Glomerular visceral epithelial cell (primary cell): Measurements from ENCODE around the gene SPATS2.

ENCODE experiments used
- DNase-seq: peaks from one replicate; pipeline ENCODE4 v3.0.0-alpha.2; 2016; ENCODE audit errors: extremely low spot score

The SPATS2 gene

DNA sequence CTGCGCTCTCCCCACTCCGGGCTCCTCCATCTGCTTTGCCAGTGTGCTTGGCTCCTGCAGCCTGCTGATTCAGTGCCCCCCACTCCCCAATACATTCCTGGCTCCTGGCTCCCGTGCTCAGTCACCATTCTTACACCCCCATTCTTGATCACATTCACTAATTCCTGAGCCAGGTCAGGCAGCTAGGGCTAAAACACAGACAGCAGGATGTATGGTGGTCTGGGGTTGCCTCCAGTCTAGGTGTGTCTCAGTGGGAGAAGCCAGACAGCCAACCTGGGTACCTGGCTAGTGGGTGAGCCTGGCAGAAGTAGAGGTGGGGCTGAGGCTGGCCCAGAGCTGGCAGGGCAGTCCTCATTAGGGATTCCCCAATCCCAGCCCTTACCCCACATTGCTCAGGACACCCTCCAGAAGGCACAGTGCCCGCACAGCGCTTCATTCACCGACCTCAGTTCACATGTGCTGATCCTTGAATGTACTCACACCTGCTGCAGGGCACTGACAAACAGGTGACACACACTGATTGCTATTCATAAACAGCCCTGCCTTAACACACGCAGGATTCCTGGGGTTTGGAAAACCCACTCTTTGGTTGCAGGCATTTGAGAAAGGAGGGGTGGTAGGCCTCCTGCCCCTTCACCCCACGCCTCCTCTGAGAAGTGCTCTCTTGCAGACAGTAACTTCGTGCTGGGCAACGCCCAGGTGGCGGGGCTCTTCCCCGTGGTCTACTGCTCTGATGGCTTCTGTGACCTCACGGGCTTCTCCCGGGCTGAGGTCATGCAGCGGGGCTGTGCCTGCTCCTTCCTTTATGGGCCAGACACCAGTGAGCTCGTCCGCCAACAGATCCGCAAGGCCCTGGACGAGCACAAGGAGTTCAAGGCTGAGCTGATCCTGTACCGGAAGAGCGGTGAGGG, 173.2 kb downstream of the SPATS2 start:
- no peak for DNase-seq

GRCh38 chr12:49541140-49541861, 174.0 kb downstream of the SPATS2 start:
- no peak for DNase-seq

GRCh38 chr12:49541911-49542505, 174.7 kb downstream of the SPATS2 start:
- no peak for DNase-seq

- no peak for DNase-seq
Measured at GRCh38 chr12:49542592-49543160, 175.4 kb downstream of the SPATS2 start.

- no peak for DNase-seq
Measured at GRCh38 chr12:49543221-49543913, 176.1 kb downstream of the SPATS2 start.

- DNase-seq, result no peak
Measured at GRCh38 chr12:49543914-49544815, 176.9 kb downstream of the SPATS2 start.

DNA sequence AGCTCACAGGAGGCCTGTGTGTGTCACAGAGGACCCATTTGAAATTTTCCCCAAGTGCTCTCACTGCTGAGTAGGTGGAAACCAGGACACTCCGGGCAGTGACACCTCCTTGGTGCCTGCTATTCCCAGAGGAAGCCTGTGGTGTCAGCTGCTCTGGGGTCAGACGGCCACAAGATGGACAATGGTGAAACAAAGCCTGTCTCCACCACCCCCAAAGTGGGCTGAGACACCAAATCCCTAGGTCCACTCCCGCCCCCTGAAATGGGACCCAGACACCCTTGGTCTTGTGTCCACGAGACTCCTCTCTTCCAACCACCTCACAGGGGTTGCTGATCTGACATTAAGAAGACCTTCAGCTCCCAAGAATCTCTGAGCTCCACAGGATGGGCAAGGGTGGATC, 178.6 kb downstream of the SPATS2 start:
- no peak for DNase-seq

- no peak for DNase-seq
Measured at GRCh38 chr12:49546481-49546880, 179.2 kb downstream of the SPATS2 start.

DNA sequence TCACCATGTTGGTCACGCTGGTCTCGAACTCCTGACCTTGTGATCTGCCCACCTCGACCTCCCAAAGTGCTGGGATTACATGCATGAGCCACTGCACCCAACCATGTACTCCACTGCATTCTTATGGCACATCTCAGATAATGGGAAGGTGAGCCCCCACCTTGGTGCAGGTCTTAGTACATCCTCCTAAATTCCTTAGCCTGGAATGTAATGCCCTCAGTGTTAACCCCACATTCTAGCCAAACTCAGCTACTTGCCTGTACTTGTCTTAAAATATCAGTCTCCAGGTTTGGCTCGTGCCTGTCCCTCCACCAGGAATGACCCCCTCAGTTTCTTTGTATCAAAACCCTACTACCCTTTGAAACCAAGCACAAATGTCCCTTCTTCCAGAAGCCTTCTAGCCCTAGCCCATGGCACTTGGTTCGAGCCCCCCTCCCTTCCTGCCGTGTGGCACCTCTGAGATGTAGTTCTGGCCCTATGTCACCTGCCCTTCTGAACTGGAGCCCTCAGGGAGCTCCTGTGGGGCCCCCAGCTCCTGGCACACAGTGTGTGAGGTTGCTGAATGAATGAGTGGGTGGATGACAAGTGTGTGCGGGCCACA, 179.9 kb downstream of the SPATS2 start:
- DNase-seq, result no peak

DNA sequence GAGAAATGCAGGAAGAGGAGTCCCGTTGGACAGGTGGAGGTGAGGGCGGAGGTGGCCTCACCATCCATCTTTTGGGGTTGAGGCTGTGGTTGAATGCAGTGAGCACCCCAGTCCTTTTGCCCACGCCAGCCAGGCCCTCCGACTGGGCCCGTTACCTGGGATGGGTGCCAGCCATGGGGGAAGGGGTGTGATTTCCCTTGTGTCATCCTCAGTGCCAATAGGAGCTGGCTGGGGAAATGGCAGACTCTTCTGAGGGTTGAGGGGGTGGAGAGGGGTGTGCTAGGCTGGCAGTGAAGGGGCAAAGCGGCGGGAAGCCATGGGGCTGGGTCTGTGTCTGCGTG, 181.2 kb downstream of the SPATS2 start:
- no peak for DNase-seq

GRCh38 chr12:49548822-49549648, 181.8 kb downstream of the SPATS2 start:
- no peak for DNase-seq

GRCh38 chr12:49549735-49550692, 182.8 kb downstream of the SPATS2 start:
- DNase-seq, result no peak

DNA sequence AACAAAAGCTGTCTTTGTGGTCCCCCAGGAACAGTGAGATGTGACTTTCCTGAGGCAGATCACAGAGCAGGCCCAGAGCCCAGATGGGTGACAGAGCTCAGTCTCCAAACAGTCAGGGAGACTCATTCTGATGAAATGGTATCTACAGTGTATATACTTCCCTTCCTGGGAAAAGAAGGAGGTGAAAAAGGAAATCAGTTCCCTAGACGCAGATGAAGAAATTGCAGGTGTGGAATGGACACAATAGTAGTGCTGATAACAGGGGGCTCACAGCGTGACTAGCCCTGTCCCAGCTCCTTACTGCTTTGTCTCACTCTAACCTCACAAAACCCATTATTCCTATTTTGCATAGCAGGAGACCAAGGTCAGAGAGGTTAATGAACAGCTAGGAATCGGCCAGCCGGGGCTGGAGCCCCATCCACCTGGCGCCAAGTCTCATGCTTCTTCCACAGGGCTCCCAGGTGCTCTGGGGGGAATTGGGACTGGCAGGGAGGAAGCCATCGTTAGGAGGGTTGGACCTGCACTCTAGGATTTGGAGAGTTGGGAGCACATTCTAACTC, 183.5 kb downstream of the SPATS2 start:
- DNase-seq, result no peak

DNA sequence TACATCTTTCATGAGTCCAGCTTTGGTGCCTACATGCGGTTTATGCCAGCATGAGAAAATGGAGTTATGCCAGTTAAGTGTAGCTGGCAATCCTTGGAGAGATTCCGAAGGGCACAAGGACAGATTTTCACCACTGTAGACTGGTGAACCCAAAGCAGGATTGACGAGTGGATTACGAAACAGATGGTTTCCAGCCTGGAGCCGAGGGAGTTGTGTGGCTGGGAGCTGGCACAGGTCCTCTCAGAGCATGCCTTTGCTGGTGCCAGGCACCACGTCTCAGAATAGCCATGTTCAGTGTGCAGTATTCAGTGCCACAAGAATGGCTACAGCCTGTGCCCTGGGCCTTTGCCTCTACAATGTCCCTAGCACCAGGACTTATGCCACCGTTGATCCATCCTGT, 184.8 kb downstream of the SPATS2 start:
- no peak for DNase-seq

GRCh38 chr12:49552425-49552824, 185.2 kb downstream of the SPATS2 start:
- DNase-seq, result no peak

- no peak for DNase-seq
Measured at GRCh38 chr12:49552899-49553298, 185.6 kb downstream of the SPATS2 start.

DNA sequence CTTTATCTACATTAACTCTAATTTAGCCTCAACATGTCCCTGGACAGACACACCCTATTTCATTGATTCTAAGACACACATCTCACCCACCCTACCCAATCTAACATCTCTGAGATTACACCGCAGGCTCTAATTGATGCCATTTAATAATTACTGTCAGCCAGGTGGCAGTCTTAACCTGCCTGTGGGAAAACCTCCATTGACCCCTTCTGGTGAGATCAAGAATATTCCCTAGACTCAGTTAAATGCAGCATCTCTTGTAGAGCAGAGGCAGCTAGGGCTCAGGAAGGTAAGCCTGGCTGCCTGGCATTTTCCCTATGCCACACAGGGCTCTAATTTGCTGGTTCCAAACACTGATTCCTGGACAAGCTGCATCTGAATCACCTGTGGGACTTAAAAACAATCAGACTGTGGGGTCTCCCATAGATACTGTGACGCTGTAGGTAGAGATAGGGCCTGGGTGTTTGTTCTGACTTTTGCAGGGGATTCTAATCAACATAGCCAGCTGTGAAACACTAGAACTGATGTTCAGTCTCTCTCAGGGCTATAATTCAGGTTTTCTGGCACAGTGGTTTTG, 186.3 kb downstream of the SPATS2 start:
- DNase-seq, result peak; percentile 32

DNA sequence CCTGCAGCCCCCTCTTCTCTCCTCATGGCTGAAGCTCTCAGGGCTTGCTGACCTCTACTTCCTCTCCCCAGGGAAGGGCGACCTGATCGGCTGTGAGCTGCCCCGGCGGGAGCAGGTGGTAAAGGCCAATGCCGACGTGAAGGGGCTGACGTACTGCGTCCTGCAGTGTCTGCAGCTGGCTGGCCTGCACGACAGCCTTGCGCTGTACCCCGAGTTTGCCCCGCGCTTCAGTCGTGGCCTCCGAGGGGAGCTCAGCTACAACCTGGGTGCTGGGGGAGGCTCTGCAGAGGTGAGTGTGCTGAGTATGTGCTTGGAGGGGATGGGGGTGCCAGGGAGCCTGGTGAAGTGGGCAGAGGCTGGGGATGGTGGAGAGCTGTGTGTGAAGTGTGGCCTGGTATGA, 187.0 kb downstream of the SPATS2 start:
- DNase-seq, result no peak
